GM19035 (cell line): Measurements from ENCODE around the gene CACNA2D1.
"Not testable (repeated sequence)": the region's sequence is repeated elsewhere in the genome, so short reads cannot be mapped to it uniquely, and the experiment has no call there.

ENCODE experiments used
- ATAC-seq: cut with Tn5 transposase; IDR thresholded peaks from one replicate; pipeline ENCODE4 v1.9.1; 2021; ENCODE audit not compliant: unreplicated experiment

CACNA2D1 gene

DNA sequence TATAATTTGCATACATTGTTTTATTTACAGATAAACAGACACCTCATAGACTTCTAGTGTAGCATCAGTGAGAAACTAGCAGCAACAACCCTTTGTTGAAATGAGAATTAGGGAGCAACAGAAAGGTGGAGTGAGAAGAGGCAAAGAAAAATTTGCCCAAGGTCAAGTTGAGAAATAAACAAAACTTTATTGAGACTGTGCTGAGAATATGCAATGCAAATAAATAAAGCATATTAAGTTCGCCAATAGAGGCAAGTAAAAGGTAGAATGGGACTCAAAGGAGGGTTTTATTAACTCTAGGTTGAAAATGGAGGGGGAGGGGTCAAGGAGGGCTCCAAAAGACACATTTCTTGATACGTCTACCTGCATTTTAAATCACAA lies 49.7 kb downstream of the CACNA2D1 start:
- ATAC-seq: no peak

DNA sequence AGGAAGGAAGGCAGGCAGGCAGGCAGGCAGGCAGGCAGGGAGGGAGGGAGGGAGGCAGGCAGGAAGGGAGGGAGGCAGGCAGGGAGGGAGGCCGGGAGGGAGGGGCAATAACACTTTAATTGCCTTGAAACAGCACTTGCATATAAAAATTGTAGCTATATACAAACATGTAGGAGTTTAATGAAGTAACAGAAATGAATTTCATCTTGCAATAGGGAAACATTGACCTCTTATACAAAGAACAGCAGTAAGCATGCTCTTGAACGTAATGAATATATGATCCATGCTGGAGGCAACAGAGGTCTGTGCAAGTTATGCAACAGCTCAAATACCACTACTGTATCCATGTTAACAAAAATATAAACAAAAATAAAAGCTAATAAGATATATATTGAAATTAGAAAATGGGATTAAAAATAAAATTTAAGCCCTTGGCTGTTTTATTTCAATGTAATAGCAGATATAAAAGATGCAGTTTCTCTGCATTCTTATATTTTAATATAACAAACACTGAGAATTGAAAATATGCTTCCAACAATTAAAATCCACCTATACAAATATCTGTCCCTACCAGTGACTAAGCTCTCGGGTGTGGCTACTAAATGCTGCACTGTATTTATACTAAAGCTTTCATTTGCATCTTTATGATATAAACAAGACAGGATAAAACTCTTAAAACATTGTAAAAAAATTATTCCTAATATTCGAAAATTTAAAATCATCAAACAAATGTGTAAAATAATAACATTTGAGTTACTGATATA lies 50.3 kb downstream of the CACNA2D1 start:
- no peak for ATAC-seq

DNA sequence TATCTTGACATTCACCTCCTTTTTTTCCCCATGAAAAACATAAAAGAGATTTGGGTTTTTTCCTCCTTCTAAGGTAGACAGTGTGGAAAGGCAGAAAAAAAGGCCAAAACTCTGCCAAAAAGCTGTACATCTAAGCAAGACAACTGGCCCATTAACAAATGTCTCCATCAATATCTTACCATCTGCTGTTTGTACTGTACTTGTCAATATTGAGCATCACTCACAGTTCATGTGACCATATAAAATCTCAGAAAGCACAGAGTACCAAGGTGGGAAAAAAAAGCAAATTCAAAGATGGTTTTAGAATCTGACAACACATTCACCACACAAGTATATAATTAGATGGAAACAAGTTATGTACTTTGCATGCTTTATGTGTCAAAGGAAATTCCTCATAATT lies 52.6 kb downstream of the CACNA2D1 start:
- ATAC-seq: no peak

DNA sequence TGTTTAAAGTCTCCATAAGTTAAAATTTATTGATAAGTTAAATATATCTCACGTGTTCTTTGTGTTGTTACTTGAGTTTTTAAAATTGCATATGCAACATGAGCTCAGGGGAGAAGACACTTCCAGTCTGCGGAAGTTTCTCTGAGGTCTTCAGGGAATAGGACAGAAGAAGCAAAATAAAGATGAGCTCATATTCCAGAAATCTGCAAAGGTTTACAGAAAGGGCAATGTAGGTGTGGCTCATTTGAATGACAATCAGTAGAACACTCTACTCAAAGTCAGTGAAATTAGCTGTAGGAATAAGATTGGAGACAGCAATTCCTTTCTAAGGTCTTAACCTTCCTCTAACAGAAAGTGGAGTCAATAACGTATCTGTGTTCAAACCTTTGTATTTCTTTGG lies 53.7 kb downstream of the CACNA2D1 start:
- no peak for ATAC-seq

DNA sequence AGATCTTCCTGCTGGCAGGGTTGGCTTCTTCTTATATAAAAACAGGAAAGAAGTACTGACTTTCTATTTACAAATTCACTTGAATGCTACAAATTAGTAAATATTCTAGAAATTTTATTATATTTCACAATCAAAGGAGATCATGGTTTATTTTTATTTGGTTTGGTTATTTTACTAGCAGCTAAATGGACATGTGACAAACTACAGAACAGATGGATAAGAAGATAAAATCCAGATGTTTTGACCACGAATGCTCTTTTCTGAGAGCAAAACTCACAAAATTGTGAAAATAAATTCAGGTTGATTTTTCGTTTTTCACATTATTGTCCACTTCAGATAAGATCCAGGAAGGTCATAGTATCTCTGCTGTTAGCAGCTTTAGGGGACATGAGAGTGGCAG lies 55.4 kb downstream of the CACNA2D1 start:
- no peak for ATAC-seq

DNA sequence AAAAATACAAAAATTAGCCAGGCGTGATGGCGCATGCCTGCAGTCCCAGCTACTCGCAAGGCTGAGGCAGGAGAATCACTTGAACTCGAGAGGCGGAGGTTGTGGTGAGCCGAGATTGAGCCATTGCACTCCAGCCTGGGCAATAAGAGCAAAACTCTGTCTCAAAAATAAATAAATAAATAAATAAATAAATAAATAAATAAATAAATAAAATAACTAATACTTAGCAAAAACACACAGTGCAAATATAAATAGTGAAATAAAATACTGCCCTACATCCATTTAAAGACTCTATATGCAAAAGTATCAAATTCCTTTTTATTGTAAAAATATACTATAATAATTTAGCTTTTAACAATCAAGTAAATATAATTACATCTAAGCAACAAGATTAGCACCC lies 57.0 kb downstream of the CACNA2D1 start:
- ATAC-seq: not testable (repeated sequence)

DNA sequence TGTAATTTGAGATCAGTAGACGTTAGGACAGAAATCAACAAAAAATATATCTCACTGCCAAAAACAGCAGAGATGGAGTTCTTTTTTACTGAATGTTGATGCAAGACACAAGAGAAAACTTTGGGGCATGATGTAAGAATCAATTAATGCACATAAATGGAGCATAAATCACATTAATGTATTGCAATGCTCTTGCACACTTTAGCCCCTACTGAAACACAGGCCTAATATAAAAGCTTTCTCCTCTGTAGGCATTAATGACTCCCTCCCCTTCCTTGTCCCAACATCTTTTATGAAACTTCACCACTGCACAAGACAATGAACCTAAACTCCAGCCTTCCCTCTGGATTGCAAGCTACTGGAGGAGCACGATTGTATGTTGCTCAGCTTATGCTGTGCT lies 58.8 kb downstream of the CACNA2D1 start:
- no peak for ATAC-seq

DNA sequence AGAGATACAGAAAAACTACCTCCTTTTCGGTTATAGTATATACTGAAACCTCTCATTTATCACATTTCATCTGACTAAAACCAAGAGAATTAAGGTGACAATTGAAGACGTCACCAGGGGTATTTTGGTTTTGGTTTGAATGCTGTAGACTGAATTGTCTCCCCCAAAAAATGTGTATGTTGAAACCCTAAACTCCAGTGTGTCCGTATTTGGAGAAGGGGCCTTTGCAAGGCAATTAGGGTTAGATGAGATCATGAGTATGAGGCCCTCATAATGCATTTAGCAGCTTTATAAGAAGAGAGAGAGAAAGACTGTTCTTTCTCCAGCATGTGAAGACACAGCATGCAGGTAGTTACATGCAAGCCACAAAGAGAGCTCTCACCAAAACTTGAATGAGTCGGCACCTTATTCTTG lies 59.5 kb downstream of the CACNA2D1 start:
- ATAC-seq: no peak

DNA sequence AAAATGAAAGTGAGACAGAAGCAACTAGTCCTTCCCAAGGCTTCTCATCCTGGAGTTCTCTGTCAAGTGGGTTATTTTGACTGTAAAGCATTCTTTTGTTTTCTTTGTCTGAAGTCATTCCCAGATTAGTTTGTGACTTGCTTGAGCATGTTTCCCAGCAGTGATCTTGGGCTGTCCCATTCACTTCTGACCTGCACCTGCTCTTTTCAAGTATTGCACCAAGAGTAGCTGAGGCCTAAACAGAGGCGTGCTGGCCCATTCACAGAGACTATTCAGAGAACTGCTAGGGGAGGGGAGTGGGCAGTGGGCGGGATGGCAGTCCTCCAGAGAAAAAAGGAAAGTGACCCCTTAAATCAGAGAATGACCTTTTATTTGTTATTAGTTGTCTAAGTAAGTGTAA lies 61.3 kb downstream of the CACNA2D1 start:
- no peak for ATAC-seq

DNA sequence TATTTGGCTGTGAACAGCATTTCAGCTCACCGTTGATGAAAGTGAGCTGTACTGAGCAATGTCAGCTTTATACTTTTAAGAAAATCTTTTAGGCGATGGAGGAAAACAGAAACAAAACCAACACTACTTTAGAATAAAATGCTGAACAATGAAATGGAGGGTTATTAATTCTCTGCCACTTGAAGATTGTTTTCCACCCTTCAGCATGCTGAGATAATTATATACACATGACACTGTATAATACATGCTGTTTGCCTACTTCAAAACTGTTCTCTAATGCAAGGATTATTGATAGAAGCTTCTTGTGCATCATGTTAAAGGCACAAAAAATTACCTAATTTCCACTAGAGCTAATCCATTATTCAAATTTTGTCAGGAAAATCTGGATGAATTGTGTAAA lies 66.8 kb downstream of the CACNA2D1 start:
- ATAC-seq: no peak

DNA sequence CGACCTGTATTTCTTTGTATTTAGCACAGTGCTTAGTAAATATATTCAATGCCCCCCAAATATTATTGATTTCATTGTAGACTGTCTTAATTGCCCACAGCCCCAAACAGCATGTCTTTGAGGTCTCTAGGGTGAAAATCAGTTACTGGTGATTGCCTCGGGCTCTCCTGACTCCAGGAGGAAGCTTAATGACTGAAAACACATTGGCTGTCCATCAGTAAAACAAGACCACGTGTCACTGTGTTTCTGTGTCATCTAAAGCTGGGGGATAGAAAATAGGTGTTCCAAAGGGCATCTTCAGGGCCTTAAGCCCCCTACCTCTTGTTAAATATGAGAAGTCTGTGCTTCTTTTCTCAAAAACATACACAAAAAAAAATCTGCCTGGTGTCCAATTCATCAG lies 67.9 kb downstream of the CACNA2D1 start:
- no peak for ATAC-seq

DNA sequence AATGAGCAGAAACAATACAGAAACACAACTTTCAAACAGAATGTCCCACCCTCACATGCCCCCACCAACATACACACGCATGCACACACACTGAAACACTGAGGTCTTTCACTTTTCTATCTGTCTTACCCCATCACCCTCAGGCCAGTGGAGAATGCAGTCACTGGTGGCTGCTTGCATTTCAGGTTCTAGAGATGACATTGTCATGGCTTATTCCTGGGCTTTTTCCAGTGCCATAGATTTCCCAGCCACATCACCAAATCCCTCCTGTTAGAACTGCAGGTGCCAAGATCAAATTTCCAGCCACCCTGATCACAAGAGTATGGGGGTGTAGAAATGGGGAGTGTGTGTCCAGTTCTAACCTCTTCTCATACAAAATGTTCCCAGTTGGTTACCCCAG lies 68.4 kb downstream of the CACNA2D1 start:
- ATAC-seq: no peak

DNA sequence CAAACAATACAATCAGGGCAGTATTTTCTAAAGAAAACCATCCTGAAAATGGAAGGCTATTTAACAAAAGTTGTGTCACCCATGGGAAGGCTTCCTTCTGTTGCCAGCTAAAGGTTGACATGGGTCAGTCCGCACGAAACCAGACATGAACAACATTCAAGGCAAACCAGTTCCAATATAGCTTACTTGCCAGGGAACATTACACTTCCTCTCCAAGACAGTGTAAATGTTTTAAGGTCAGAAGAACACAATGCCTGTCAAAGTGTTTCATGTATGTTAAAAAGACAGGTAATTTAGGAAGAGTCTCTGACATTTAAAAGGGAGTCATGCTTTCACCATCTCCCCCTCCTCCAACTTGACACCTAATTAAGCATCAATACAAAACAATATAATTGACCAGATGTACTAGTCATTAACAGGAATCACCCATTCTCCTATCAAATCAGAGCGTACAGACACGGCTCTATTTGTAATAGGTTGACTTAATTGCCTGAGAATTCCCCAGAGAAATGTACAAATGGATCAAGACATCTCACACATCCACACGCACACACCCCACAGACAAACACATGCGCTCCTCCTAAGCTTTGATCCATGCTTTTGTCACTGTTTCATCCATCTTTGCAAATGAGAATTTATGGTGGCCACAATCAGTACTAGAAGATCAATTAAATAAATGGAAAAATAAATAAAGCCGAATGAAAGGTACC lies 69.5 kb downstream of the CACNA2D1 start:
- ATAC-seq: no peak

DNA sequence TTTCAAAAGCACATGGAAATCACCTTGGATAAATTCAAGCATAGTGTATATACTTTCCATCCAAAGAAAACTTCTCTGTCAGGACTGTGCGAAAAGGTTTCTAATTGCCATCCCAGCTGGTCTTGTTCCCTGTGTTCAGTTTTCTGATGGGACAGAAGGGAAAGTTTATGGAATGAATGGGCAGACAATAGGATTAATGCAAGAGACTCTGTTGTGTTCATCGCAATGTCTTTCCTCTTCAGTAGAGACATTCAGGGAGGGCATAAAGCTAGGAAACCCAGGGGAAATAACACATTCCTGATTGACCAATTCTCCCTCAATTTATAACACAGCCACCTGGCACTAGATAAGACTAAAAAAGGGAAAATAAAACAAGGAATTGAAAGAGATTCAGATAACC lies 78.9 kb downstream of the CACNA2D1 start:
- ATAC-seq: no peak

DNA sequence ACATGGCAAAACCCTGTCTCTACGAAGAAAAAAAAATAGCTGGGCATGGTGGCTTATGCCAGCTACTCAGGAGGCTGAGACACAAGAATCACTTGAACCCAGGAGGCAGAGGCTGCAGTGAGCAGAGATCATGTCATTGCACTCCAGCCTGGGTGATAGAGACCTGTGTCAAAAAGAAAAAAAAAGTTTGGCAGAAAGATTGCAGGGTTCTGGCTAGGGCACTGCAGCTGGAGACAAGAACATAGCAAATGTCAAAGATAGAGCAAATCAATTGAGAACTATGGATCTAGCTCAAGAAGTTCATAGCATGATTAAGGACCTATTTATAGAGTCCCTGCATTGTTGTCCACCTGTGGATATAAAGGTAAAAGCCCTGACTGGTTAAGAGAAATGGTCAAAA lies 79.5 kb downstream of the CACNA2D1 start:
- no peak for ATAC-seq

DNA sequence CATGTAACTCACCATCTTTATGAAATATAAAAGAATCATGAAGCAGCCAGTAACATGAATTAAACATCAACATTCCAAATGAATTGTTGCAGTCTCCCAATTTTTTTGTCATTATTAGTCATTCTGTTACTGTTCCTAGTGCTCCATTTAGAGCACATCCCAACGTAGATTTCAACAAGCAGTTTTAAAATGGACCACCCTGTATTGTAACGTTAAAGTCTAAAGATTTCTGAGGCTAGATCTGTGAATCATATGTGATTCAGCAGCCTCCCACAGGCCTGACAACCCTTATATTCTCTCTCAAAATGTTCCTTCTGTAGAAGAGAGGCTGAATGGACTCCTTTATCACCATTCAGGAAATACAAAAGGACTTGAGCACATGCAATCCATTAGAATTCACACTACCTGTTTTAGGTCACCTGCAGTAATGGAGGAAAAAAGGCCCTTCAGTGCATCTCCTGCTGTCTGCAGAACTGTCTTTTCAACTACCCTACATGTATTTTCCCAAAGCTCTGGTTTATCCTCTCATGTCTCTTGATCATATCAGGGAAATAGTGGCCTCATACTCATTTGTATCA lies 81.4 kb downstream of the CACNA2D1 start:
- ATAC-seq: no peak

DNA sequence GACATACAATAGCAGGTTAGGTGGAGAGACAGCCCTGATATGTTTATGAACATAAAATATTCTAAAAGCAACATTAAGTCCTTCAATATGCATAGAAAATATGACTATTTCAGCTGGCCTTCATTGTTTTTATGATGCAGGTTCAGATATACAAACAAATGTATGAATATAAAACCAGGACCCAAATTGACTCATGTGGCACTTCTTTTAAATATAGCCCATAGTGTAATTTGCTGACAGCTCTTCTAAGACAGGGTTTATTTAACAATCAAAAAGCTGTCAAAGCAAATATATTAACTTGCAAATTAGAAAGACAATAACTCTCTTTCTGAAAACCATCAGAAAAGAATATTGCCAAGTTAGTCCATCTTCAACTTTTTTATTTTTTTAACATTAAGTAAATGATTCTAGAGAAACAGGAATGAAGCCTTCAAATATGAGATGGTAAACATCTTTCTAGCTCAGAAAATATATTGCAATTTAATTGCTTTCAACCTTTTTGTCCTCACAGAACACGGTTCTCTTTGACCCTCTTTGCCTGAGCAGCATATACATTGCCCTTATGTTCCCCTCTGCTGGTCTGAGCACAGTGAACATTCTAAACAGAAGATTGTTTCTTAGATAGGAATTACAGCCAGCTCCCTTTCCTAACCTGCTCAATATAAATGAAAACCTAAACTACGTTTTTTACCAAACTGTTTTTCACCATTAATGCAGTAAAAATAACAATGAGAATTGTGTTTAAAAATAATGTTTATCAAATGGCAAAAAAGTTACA lies 82.8 kb downstream of the CACNA2D1 start:
- no peak for ATAC-seq

DNA sequence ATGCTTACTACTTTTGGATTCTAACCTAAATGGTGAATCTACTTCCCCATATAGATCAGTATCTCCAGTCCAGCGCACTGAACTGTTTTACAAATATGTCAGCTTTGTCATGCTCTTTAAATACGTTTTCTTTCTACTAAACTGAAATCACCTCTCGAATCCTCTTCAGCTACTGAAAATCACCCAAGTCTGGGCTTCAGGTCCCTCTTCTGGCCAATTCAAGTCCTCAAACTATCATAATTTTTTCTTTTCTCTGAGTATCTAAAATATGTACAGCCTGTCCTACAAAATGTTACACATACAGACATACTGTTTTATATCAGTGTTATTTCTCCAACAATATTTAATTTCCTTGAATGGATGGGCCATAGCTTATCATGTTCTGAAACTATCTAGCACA lies 84.2 kb downstream of the CACNA2D1 start:
- no peak for ATAC-seq

DNA sequence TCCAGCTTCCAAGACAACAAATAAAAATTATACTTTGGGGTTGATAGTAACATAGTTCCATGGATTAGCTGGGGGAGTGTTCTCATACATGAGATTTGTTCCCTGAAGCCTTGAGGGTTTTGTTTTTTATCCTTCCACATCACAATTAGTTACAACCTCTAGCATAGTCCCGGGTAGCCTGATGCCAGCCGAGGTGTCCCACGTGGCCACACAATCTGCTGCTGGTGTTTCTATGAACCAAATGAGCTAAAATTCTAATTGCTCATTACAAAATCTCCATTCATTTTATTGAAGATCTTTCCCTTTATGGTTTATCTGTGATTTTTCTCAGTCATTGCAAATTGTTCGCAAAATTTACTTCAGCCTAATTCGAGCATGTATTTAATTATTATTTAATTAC lies 84.7 kb downstream of the CACNA2D1 start:
- no peak for ATAC-seq

DNA sequence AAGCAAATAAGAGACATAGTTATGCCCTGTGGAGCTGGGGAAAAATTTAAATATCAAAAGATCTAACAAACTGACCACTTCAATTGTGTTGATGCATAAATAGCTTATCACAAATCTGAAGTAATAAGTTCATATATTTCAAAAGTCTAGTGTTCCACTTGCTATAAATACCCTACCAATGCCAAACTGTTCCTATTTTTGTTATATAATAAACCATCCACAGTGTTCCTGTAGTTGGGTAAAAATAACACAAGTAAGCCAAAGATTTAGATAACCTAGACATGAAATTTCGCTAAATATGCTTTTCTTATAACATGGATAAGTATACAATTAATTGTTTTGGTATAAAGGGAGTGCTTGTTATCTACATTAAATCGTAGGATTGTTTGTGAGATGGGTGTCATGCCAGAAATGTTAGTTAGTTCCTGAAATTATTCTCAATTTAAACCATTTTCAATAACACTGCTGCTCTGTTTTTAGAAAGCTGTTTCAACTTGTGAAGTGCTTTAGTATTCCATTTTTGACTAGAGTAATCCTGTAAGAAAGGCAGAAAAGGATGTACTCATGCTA lies 85.5 kb downstream of the CACNA2D1 start:
- no peak for ATAC-seq

DNA sequence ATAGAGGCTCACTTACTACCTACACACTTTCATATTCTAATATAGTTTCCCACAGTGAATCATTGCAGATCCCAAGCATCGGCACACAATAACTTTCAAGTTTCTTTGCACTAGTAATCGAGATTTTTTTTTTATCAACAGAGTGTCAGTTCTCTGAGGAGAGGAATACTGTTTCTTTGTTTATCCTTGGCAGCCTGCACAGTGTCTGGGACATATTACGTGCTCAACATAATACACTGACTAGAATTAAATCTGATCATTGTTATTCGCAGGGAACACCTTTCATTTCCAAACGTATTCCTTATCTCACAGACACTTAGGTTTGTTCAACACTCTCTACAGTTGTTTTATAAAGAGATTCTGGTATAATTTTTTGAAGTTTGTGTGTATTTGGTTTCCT lies 95.3 kb downstream of the CACNA2D1 start:
- no peak for ATAC-seq
